ENCODE data around the gene EXOC3L2. TPM values are rescaled to one million over a fixed set of nuclear protein-coding genes. Genes with fewer than 3 reads are reported as not detected.

Gene EXOC3L2
- polyA plus RNA-seq, 3 donors, result not detected

- TF ChIP-seq CTCF (IDR thresholded peaks at IDR 0.05), result no peak
- Mint-ChIP-seq H3K27ac (no peak overlapping the region), H3K4me3 (no peak overlapping the region), H3K4me1 (peaks cover 32% of the 10 kb centered on the region), H3K9me3 (no peaks in the 10 kb centered on the region), H3K36me3 (peaks cover 0 to 2% of the 10 kb centered on the region in 2 donors), H3K27me3 (ENCODE audit: low read depth in 3 of 3) (peaks cover 0 to 1% (median 0%) of the 10 kb centered on the region in 3 donors)
- Histone ChIP-seq H3K4me2 (replicated peaks; ENCODE audit: extremely low read depth, low read length, poor library complexity, severe bottlenecking) (no peak overlapping the region), H2AFZ (ENCODE audit: insufficient read depth, low read depth, low read length, poor library complexity, severe bottlenecking) (no peak overlapping the region), H4K20me1 (ENCODE audit: insufficient read depth, low read length) (no peaks in the 10 kb centered on the region), H3K79me2 (ENCODE audit: insufficient read depth, low read length) (peaks cover 7% of the 10 kb centered on the region), H3K27ac (ENCODE audit: low read depth in 1 of 2, low read length in 2 of 2) (no peak overlapping the region), H3K9ac (ENCODE audit: insufficient read depth, low read length, poor library complexity, severe bottlenecking) (no peak overlapping the region), H3K27me3 (ENCODE audit: control insufficient read depth in 2 of 2, insufficient read depth in 2 of 2, low read length in 2 of 2) (no peaks in the 10 kb centered on the region), H3K36me3 (replicated peaks in 1 of 2; ENCODE audit: control insufficient read depth in 1 of 2, insufficient read depth in 2 of 2, low read length in 2 of 2) (no peaks in the 10 kb centered on the region), H3K9me3 (replicated peaks in 1 of 2; ENCODE audit: control insufficient read depth in 1 of 2, insufficient read depth in 1 of 2, low read length in 2 of 2) (no peaks in the 10 kb centered on the region), H3K4me1 (ENCODE audit: control insufficient read depth in 1 of 2, insufficient read depth in 2 of 2, low read length in 2 of 2) (peaks cover 19 to 21% of the 10 kb centered on the region in 2 donors), H3K4me3 (replicated peaks in 1 of 3; ENCODE audit: low read depth in 2 of 3, low read length in 3 of 3) (no peak overlapping the region)
- 80% methylated on average over 5 of the region's 12 CpGs for WGBS (ENCODE audit: insufficient coverage)
- DNase-seq, result peak in 1 of 3 donors; percentile 2
- intact Hi-C loops (cut with micrococcal nuclease), result no loop called here
Observed at GRCh38 chr19:45173816-45174215, 71.4 kb downstream of the EXOC3L2 start.

- peak in 1 of 3 donors; percentile 2 for DNase-seq
- H3K27ac Mint-ChIP-seq, result peak overlapping the region in 1 of 7 donors; percentile 53
- H3K9me3 Mint-ChIP-seq, result no peaks in the 10 kb centered on the region
- Histone ChIP-seq H2AFZ (ENCODE audit: insufficient read depth, low read depth, low read length, poor library complexity, severe bottlenecking) (no peak overlapping the region), H3K9me3 (replicated peaks in 1 of 2; ENCODE audit: control insufficient read depth in 1 of 2, insufficient read depth in 1 of 2, low read length in 2 of 2) (no peaks in the 10 kb centered on the region), H3K4me3 (replicated peaks in 1 of 3; ENCODE audit: low read depth in 2 of 3, low read length in 3 of 3) (no peak overlapping the region), H3K27ac (ENCODE audit: low read depth in 1 of 2, low read length in 2 of 2) (no peak overlapping the region), H4K20me1 (ENCODE audit: insufficient read depth, low read length) (no peaks in the 10 kb centered on the region), H3K4me1 (ENCODE audit: control insufficient read depth in 1 of 2, insufficient read depth in 2 of 2, low read length in 2 of 2) (peaks cover 18 to 20% of the 10 kb centered on the region in 2 donors), H3K9ac (ENCODE audit: insufficient read depth, low read length, poor library complexity, severe bottlenecking) (no peak overlapping the region), H3K27me3 (ENCODE audit: control insufficient read depth in 2 of 2, insufficient read depth in 2 of 2, low read length in 2 of 2) (no peaks in the 10 kb centered on the region), H3K4me2 (replicated peaks; ENCODE audit: extremely low read depth, low read length, poor library complexity, severe bottlenecking) (no peak overlapping the region), H3K36me3 (replicated peaks in 1 of 2; ENCODE audit: control insufficient read depth in 1 of 2, insufficient read depth in 2 of 2, low read length in 2 of 2) (no peaks in the 10 kb centered on the region), H3K79me2 (ENCODE audit: insufficient read depth, low read length) (peaks cover 6% of the 10 kb centered on the region)
- peaks cover 32% of the 10 kb centered on the region for H3K4me1 Mint-ChIP-seq
- peaks cover 0 to 1% (median 0%) of the 10 kb centered on the region in 3 donors for H3K27me3 Mint-ChIP-seq (ENCODE audit: low read depth in 3 of 3)
- no peak for TF ChIP-seq CTCF (IDR thresholded peaks at IDR 0.05)
- H3K4me3 Mint-ChIP-seq, result no peak overlapping the region
- WGBS (ENCODE audit: insufficient coverage), result 93% methylated on average over 12 of the region's 18 CpGs
- intact Hi-C loops (cut with micrococcal nuclease), result no loop called here
- H3K36me3 Mint-ChIP-seq, result peaks cover 0 to 2% of the 10 kb centered on the region in 2 donors
Observed at GRCh38 chr19:45172611-45173208, 72.5 kb downstream of the EXOC3L2 start.

Measured in CD14-positive monocyte (primary cell).